Activated CD8-positive, alpha-beta memory T cell treated with anti-CD3 and anti-CD28 coated beads, Interleukin-2, amount 50 U/mL, for 24 hours (primary cell): ENCODE measurements around the gene GIPC2.
"Not testable (repeated sequence)": the region's sequence is repeated elsewhere in the genome, so short reads cannot be mapped to it uniquely, and the experiment has no call there.

Experiments
- DNase-seq: peaks from one replicate; pipeline ENCODE4 v3.0.0-alpha.2; 2020; ENCODE audit errors: extremely low read depth

The GIPC2 gene

GRCh38 chr1:78095593-78095992, 49.8 kb downstream of the GIPC2 start:
- no peak for DNase-seq

GRCh38 chr1:78096017-78096416, 50.3 kb downstream of the GIPC2 start:
- no peak for DNase-seq

- DNase-seq, result no peak
These were observed 51.2 kb downstream of the GIPC2 start for GRCh38 chr1:78096976-78097375.

GRCh38 chr1:78101051-78101450, 55.3 kb downstream of the GIPC2 start:
- no peak for DNase-seq

GRCh38 chr1:78101514-78101913, 55.7 kb downstream of the GIPC2 start:
- DNase-seq, result no peak

- no peak for DNase-seq
These were observed 56.3 kb downstream of the GIPC2 start for GRCh38 chr1:78102082-78102481.

- no peak for DNase-seq
These were observed 57.1 kb downstream of the GIPC2 start for GRCh38 chr1:78102916-78103315.

GRCh38 chr1:78104322-78104721, 58.6 kb downstream of the GIPC2 start:
- DNase-seq, result no peak

GRCh38 chr1:78109659-78110058, 63.9 kb downstream of the GIPC2 start:
- DNase-seq, result not testable (repeated sequence)

- DNase-seq, result no peak
These were observed 67.6 kb downstream of the GIPC2 start for GRCh38 chr1:78113156-78113916.

DNA sequence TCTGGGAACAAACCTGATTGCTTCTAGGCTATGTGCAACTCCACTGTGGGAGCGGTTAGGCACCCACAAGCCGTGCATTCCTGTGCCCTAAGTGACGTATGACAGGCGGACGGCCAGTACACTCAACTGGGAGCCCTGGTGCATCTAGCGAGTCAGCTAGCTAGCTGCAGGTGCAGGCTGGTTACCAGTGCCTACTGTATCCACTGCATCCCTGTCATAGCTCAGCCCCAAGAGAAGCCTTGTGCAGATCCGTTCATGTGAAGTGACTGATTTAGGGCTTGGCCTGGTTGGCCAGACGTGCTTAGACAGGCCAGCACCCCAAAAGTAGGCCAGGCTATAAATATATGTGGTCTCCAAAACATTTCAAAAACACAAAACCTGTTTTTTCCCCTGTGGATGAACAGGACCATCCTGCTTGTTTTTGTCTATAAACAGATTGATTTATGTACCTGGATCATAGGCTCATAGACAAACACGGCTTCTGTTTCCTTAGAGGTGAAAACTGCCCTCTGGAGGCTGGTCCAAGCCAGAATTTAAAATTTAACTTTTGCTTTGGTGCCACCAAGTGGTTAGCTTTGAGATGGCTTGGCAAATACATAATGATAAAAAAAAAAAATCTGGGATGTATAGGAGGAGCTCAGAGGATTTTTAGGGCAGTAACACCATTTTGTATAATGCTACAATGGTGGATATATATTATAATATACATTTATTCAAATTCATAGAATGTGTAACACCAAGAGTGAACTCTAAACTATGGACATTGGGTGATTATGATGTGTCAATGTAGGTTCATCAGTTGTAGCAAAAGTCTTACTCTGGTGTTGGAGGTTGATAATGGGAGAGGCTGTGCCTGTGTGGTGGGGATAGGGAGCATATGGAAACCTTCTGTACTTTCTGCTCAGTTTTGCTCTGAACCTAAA, 68.5 kb downstream of the GIPC2 start:
- DNase-seq, result no peak

- not testable (repeated sequence) for DNase-seq
These were observed 74.7 kb downstream of the GIPC2 start for GRCh38 chr1:78120485-78120884.

GRCh38 chr1:78121710-78122109, 75.9 kb downstream of the GIPC2 start:
- no peak for DNase-seq

- no peak for DNase-seq
These were observed 76.6 kb downstream of the GIPC2 start for GRCh38 chr1:78122389-78122788.

DNA sequence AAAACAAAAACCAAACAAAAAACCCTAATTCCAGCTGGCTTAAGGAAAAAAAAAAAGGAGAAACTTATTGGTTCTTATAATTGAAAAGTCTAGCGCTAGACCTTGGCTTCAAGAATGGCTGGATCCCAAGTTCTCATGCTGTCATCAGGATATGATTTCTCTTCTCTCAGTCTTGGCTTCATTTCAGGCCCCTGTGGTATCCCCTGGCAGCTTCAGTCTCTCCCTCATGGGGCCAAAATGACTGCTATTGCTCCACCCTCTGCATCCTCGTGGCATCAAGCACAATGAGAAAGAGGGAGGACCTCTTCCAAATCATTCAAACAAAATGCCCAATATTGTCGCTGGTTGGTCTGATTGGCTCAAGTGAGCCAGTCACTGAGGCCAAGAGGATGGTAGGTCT, 80.7 kb downstream of the GIPC2 start:
- no peak for DNase-seq

- no peak for DNase-seq
These were observed 86.6 kb downstream of the GIPC2 start for GRCh38 chr1:78132174-78132947.

- no peak for DNase-seq
These were observed 87.2 kb downstream of the GIPC2 start for GRCh38 chr1:78132948-78133322.

- no peak for DNase-seq
These were observed 90.9 kb downstream of the GIPC2 start for GRCh38 chr1:78136680-78137079.

DNA sequence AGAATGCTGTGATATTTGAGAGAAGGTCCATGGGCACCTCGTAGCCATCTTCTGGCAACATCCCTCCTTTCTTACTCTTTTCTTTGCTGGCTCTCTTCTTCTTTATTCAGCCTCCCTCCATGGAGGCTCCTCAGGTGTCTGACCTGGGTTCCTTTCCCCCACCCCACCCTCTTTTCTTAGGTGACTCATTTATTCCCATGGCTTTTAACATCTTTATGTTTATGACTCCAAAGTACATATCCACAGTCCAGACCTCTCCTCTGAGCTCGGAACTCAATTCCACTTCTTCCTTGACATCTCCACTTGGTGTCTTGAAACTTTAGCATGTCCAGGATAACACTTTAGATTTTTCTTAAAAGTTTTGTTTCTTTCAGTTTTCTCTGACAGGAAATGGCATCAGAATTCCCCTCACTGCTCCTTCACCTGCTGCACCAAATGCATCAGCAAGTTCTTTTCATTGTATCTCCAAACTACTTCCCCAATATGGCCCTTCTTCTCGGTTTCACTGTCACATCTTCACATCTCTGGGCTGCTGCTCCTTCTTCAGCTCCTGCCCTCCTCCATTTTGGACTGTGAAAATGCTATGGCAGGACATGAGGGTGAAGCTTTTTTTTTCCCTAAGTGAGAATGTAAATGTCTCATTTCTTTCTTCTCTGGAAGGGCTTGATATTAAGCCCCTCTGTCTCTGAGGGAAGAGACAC, 95.9 kb downstream of the GIPC2 start:
- DNase-seq, result no peak

- DNase-seq, result no peak
These were observed 97.0 kb downstream of the GIPC2 start for GRCh38 chr1:78142736-78143135.

- DNase-seq, result no peak
These were observed 97.4 kb downstream of the GIPC2 start for GRCh38 chr1:78143152-78143551.

DNA sequence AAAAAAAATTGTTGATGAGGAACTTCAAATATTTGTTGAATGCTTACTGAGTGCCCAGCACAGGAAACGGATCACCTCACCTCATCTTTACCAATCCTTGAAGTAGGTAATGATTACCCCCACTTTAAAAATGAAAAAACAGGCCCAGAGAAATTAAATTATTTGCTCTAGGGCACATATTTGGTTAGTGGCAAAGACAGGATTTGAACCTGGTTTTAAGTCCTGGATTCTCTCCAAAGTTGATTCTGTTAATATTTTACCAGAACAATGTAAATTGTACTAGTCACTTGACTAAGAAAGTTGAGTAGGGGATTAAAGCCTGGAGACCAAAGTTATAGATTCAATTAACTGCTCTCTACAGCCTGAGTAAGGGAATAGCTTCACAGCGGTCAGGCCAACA, 97.9 kb downstream of the GIPC2 start:
- DNase-seq, result no peak
